Colon (tissue), 2 donors: ENCODE results near the gene MIPOL1.
"Not testable (repeated sequence)": the region's sequence is repeated elsewhere in the genome, so short reads cannot be mapped to it uniquely, and the experiment has no call there.

Experiments
- FAIRE-seq: peaks from 2 replicates; lab custom pipeline; 2012; peaks lifted over from hg19 to GRCh38; lab: Jason Lieb, UNC
- donor health status: control.
- donor health status: control.

The MIPOL1 gene

DNA sequence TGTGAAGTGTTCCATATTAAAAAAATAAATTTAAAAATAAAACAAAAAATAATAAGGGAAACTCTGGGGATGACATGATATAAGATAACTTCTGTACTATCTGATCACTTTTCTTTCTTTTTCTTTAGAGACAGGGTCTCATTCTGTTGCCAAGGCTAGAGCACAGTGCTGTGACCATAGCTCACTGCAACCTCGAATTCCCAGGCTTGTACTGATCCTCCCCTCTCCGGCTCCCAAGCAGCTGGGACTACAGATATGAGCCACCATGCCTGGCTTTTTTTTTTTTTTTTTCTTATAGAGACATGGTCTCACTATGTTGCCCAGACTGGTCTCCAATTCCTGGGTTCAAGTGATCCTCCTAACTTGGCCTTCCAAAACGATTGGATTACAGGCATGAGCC is 10.4 kb upstream of the MIPOL1 start:
- no peak for FAIRE-seq

DNA sequence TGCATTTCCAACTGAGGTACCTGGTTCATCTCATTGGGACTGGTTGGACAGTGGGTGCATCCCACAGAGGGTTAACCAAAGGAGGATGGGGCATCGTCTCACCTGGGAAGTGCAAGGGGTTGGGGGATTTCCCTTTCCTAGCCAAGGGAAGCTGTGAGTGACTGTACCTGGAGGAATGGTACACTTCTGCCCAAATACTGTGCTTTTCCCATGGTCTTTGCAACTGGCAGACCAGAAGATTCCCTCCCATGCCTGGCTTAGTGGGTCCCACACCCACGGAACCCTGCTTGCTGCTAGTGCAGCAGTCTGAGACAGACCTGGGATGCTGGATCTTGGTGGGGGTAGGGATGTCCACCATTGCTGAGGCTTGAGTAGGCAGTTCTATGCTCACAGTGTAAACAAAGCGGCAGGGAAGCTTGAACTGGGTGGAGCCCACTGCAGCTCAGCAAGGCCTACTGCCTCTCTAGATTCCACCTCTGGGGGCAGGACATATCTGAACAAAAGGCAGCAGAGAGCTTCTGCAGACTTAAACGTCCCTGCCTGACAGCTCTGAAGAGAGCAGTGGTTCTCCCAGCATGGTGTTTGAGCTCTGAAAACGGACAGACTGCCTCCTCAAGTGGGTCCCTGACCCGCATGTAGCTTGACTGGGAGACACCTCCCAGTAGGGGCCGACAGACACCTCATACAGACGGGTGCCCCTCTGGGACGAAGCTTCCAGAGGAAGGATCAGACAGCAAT is 9.7 kb upstream of the MIPOL1 start:
- not testable (repeated sequence) for FAIRE-seq

DNA sequence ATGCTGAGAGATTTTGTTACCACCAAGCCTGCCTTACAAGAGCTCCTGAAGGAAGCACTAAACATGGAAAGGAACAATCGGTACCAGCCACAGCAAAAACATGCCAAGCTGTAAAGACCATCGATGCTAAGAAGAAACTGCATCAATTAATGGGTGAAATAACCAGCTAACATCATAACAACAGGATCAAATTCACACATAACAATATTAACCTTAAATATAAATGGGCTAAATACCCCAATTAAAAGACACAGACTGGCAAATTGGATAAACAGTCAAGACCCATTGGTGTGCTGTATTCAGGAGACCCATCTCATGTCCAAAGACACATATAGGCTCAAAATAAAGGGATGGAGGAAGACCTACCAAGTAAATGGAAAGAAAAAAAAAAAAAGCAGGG is 8.0 kb upstream of the MIPOL1 start:
- FAIRE-seq = not testable (repeated sequence)

DNA sequence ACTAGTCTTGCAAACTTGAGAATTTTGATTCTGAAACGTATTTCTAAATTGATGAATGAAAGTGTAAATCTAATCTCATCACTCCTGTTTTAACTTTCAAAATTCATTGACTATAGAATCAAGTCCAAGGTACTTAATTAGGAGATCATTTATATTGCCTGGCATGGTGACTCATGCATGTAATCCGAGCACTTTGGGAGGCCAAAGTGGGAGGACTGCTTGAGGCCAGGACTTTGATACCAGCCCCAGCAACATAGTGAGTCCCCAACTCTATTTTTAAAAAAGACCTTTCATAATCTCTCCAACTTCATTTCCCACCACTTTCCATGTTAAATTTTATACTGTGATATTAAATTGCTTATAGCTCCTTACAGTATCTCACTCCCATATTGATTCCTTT is 3.0 kb upstream of the MIPOL1 start:
- no peak for FAIRE-seq

DNA sequence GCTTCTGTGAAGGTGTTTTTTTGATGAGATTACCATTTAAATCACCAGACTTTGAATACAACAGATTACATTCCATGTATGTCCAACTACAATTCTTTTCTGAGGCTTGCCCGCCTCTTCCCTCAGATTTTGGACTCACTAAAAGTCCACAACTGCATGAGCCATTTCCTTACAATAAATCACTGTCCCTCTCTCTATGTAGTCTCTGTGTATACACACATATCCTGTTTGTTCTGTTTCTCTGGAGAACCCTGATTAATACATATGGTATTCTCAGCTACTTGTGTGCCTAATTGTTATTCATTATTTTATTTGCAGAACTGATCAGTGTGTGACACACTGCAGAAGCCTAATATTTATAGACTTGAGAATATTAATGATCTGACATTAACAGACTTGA is 2.4 kb upstream of the MIPOL1 start:
- FAIRE-seq = no peak

DNA sequence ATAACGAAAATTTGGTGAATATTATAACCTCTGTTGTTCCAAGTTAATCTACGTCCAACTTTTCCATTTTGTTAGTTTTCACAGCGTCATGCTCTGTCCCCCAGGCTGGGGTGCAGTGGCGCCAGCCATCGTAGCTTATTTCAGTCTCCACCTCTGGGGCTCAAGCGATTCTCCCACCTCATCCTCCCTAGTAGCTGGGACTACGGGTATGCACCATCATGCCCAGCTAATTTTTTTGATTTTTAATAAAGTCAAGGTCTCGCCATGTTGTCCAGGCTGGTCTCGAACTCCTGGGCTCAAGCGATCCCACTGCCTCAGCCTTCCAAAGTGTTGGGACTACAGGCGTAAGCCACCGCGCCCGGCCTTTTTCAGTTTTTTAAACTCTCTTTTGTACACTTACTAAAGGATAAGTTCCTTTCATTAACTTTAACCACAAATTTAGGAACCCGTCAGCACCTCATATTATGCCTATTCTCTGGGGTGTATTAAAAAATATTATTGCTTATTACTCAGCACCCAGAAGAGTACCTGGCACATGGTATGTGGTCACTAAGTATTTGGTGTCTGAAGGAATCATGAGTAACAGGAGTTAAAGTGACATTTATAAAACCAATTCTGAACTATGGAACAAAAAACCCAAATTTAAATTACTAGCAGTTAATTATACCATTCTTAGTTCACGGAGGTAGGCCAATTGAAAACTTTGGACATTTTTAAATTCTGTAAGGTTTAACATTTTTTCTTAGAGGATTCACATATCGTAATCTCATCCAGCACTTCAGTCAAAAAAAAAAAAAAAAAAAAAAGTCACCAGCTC is 925 bp upstream of the MIPOL1 start:
- no peak for FAIRE-seq

DNA sequence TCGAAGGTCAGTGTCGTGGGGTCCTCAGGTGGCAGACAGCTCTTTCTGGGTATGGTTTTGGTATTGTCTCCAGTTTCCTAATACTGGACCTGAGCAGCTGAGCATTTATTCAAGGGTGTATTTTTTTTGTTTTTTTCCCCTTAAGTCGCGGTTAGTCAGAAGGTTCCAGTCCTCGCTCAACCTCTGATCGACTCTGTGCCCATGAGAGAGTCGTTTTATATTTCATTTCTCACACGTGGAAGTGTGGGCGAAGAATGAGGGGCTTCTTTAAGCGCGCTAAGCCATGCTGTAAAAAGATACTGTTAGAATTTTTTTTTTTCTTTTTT is 499 bp downstream of the MIPOL1 start:
- no peak for FAIRE-seq

DNA sequence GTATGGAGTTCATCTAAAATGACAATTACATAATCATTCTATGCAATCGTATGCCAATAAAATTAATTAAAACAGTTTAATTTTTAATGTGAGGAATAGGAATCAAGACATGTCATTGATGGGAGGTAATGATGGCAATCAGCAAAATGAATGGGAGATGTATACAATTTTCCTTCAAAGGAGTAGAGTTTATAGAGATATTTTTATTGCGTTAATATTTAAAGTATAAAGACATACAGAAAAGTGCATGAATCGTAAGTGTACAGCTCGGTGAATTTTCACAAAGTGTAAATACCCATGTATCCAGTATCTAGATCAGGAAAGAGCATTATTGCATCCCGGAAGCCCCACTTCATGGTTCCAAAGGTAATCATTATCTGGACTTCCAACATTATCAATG is 1.2 kb downstream of the MIPOL1 start:
- FAIRE-seq = no peak

DNA sequence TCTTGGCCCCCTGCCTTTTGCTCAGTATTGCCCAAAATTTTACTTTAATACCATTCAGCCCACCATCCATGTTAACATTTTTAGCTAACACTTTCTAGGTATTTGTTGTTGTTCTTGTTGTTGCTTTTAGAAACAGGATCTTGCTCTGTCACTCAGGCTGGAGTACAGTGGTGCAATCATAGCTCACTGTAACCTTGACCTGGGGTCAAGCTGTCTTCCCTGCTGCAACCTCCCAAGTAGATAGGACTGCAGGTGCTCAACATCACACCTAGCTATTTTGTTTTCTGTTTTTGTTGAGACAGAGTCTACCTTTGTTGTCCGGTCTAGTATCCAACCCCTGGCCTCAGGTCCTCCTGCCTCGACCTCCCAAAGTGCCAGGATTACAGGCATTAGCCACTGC is 4.0 kb downstream of the MIPOL1 start:
- FAIRE-seq = no peak

DNA sequence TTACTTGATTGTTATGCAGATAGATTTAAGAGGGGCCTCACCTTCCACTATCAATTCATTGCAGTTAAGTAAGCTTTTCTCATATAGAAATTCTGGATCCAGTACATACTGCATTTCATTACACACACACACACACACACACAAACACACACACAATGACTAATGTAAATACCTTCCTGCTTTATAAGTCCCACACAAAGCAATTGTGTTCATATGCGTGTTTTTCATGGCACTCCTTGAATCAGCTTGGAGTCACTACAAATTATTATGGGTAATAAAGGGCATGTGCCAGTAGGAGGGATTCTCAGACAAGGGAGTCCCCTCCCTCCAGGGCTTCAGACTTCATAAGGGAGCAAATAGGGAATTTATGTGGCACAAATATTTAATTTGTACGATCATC is 4.5 kb downstream of the MIPOL1 start:
- no peak for FAIRE-seq

DNA sequence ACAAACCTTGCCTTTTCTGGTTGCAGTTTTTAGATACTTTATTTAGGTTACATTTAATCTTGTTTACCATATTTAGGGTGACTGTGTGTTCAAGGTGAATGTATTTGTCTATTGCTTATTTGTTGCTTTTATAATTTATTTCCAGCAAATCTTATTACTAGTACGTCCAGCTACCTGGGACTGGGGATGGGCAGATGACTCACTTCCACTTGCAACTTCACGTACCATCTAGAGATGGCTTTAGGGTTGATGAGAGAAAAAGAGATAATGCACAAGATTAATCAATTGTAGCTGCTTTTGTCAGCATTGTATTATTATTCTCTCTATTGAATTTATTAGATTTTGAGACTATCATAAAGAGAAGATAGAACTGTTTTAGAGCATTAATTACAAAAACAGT is 5.1 kb downstream of the MIPOL1 start:
- no peak for FAIRE-seq

DNA sequence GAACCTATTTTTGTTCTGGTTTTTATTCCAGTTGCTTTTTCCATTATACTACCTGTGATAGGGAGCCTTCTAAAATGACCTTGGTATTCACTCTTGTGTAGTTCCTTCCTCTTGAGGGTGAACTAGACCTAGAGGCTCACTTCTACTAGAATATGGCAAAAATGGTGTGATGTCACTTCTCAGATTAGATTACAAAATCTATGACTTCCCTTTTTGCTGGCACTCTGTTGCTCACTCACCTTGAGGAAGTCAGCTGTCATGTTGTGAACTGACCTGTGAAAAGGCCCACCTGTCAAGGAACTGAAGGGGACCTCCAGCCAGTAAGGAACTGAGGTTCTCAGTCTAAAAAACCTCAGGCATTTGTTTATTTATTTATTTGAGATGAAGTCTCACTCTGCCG is 5.7 kb downstream of the MIPOL1 start:
- FAIRE-seq = no peak

DNA sequence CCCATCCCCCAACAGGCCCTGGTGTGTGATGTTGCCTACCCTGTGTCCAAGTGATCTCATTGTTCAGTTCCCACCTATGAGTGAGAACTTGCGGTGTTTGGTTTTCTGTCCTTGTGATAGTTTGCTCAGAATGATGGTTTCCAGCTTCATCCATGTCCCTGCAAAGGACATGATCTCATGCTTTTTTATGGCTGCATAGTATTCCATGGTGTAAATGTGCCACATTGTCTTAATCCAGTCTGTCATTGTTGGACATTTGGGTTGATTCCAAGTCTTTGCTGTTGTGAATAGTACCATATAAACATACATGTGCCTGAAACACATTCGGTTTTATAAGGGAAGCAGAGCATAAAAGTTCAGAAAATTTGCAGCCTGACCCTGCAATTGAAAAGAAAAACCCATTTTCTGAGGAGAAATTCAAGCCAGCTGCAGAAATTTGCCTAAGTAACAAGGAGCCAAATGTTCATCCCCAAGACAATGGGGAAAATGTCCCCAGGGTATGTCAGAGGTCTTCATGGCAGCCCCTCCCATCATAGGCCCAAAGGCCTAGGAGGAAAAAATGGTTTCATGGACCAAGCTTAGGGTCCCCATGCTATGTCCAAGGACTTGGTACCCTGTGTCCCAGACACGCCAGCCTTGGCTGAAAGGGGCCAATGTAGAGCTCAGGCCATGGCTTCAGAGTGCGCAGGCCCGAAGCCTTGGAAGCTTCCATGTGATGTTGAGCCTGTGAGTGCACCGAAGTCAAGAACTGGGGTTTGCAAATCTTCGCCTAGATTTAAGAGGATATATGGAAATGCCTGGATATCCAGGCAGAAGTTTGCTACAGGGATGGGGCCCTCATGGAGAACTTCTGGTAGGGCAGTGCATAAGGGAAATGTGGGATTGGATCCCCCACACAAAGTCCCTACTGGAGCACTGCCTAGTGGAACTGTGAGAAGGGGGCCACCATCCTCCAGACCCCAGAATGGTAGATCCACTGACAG is 8.2 kb downstream of the MIPOL1 start:
- FAIRE-seq = not testable (repeated sequence)

DNA sequence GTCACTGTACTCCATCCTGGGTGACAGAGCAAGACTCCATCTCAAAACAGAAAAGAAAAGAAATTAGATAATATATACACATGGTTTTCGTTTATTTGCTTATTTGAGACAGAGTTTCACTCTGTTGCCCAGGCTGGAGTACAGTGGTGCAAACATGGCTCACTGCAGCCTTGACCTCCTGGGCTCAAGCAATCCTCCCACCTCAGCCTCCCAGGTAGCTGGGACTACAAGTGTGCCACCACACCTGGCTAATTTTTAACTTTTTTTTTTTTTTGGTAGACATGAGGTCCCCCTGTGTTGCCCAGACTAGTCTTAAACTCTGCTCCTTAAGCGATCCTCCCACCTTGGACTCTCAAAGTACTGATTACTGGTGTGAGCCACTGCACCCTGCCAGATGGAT is 11.9 kb downstream of the MIPOL1 start:
- not testable (repeated sequence) for FAIRE-seq

DNA sequence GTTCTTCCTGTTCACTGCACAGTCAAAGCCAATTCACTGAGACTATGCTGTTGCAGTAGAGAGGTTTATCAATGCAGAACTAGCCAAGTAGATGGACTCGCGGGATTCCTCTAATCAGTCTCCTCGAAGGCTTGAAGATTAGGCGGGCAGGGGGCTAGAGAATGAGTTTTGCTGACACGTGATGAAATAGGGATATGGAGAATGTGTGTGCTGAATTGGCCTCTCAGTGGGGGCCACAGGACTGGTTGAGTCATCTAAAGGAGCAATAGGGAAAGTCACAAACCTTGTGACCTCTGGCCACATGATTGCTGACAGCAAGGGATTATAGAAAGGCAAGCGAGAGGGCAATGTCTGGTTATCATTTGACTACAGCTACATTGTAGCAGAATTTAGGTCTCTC is 12.7 kb downstream of the MIPOL1 start:
- FAIRE-seq = no peak

DNA sequence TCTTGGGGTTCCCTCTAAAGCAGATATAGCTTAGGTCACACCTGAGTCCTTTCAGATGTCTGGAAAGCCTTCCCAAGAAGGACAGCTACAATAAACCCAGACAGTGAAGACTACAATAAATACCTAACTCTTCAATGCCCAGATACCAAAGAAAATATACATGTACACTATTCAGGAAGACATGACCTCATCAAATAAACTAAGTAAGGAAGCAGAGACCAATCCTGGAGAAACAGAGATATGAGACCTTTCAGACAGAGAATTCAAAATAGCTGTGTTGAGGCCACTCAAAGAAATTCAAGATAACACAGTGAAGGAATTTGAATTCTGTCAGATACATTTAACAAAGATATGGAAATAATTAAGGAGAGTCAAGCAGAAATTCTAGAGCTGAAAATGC is 15.3 kb downstream of the MIPOL1 start:
- no peak for FAIRE-seq

DNA sequence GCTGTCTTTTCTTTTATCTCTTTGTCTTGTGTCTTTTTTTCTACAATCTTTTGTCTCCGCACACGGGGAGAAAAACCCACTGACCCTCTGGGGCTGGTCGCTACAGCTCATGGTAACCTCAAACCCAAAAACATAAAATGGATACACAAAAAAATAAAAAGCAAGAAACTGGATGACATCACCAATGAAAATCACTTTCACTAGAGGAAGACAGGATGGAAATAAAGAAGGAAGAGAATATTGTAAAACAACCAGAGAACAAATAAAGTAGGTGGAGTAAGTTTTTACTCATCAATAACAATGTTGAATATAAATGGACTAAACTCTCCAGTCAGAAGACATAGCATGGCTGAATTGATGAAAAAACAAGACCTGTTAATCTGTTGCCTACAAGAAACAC is 17.6 kb downstream of the MIPOL1 start:
- no peak for FAIRE-seq

DNA sequence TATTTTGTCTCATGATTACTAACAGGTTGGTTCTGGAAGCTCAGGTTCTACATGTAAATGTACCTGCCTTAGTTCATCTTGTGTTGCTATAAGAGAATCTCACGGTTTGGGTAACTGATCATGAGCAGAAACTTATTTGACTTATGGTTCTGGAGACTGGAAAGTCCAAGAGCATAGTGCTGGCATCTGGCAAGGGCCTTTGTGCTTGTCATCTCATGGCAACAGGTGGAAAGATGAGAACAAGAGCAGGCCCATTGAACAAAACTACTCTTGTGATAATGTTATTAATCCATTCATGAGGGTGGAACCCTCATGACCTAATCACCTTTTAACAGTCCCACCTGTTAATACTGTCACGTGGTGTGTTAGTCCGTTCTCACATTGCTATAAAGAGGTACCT is 23.3 kb downstream of the MIPOL1 start:
- FAIRE-seq = no peak

DNA sequence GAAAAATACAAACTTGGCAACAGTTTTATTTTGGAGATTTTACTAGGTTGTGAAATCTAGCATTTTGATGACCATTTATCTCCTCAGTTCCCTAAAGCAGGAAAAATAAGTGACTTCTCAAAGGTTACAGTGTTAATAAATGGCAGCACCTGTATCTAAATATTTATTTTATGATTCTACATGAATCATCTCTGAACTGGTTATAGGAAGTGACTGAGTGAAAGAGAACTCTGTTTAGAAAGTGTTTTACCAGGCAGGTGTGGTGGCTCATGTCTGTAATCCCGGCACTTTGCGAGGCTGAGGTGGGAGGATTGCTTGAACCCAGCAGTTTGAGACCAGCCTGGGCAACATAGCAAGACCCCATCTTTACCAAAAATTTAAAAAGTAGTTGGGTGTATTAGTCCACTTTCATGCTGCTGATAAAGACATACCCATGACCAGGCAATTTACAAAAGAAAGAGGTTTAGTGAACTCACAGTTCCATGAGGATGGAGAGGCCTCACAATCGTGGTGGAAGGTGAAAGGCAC is 26.3 kb downstream of the MIPOL1 start:
- no peak for FAIRE-seq

DNA sequence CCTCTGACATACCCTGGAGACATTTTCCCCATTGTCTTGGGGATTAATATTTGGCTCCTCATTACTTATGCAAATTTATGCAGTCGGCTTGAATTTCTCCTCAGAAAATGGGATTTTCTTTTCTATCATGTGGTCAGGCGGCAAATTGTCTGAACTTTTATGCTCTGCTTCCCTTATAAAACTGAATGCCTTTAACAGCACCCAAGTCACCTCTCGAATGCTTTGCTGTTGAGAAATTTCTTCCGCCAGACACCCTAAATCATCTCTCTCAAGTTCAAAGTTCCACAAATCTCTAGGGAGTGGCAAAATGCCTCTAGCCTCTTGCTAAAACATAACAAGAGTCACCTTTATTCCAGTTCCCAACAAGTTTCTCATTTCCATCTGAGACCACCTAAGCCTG is 27.9 kb downstream of the MIPOL1 start:
- not testable (repeated sequence) for FAIRE-seq

DNA sequence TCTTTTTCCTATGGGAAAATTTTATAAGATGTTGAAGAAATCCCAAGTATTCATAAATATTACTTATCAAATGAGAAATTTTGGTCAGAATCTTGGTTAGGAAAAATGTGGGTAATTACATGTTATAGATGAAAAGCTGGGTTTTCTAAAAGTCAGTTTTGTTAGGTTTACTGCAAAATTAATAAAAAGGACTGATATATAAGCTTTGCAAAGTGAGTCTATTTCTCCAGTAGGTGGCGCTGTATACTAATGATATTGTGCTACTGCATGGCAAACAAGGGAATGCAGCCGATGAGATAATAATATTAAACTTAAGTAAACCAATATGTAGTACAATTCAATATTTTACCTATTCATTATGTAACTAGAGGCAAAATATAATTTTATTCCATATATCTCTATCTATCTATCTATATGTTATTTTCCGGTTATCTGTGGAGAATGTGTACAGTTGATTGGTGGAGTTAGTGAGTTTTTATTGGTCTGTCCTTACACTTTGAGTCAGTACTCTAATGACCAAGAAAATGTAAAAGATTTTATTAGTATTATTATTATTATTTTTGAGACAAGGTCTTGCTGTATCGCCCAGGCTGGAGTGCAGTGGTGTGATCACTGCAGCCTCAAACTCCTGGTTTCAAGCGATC is 32.9 kb downstream of the MIPOL1 start:
- peak; percentile 41 for FAIRE-seq

DNA sequence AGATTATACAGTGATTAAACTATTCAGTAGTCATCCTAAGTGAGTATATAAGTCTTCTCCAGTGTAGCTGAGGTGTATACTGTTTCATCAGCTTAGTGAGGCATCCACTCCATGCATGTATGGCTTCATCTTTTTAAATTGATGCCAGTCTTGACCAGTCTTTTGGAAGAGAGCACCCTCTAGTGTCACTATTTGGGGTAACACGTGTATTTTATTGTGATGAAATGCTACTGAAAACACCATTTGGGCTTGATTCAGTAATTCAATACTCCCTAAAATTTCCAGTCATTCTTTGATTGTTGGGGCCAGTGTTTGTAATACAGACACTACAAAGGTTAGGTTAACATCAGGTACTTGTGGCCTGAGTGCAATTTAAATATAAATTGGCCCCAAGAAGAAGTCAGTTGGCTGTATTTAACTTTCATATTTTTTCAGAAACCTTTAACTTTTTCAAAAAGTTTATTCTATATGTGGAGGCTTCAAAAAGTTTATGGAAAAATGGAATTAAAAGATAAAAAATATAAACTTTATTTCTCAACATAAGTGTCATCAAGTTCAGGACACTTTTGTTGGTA is 35.3 kb downstream of the MIPOL1 start:
- FAIRE-seq = no peak
